Measurements from ENCODE around the gene PRKCB. TPM values are rescaled to one million over a fixed set of nuclear protein-coding genes. Genes with fewer than 3 reads are reported as not detected.

The PRKCB gene
- total RNA-seq, 2 donors from 2014 or later: 2.9 to 28.6 TPM

DNA sequence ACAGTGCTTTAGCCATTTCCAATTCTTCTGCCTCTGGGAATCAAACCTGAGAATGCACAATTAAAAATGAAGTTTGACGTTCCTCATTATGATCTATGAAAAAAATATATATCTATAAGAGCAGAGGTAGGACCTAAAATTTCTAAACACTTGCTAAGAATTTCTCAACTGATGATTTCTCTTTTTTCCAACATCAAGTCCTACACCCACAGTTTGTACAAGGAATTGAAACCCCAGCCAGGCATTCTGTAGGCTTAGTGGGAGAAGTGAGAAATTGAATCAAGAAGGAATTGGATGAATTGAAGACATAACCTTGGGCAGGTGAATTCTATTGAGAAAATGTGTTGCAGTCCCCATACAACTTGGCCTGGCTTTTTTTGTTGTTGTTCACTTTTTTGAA lies 423.0 kb downstream of the PRKCB start:
- Histone ChIP-seq H3K4me3 (no peak overlapping the region), H3K36me3 (no peaks in the 10 kb centered on the region), H3K4me1 (replicated peaks) (no peaks in the 10 kb centered on the region), H3K9me3 (no peaks in the 10 kb centered on the region), H3K27me3 (replicated peaks; ENCODE audit: insufficient read depth) (peaks cover 4% of the 10 kb centered on the region), H3K27ac (no peak overlapping the region)
- no peak for TF ChIP-seq POLR2AphosphoS5 (IDR thresholded peaks at IDR 0.05)
- WGBS: 80% methylated on average over 1 of the region's 1 CpG
- intact Hi-C loops (cut with DNase I): loop anchor here (10.0 kb wide), 1 partner anchor 214 kb away; no protein-coding TSS in a partner anchor
- DNase-seq (ENCODE audit: low spot score): no peak

DNA sequence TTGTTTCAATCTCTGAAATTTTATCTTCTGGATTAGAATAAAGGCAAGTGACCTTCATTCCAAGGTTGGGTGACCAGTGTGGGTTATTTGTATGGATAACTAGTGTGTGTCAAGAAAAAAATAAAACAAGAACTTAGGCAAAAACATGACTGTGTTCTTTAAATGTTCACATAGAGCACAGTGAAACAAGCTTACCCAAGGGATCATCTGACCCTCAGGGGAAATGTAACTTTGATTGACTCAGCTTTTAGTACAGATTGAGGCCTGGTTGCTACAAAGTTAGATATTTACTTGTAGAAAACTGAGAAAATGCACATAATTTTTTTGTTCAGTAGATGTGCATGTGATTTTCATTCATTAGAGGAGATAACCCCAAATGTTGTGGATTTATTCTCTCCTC lies 427.0 kb downstream of the PRKCB start:
- no peak for DNase-seq (ENCODE audit: low spot score)
- intact Hi-C loops (cut with DNase I): no loop called here
- no peak overlapping the region for H3K4me3 ChIP-seq
- no peaks in the 10 kb centered on the region for H3K36me3 ChIP-seq
- no peak overlapping the region for H3K27ac ChIP-seq
- peaks cover 3% of the 10 kb centered on the region for H3K27me3 ChIP-seq (replicated peaks; ENCODE audit: insufficient read depth)
- no peaks in the 10 kb centered on the region for H3K9me3 ChIP-seq
- no peaks in the 10 kb centered on the region for H3K4me1 ChIP-seq (replicated peaks)
- TF ChIP-seq POLR2AphosphoS5 (IDR thresholded peaks at IDR 0.05): no peak
- TF ChIP-seq, protein P1, sequence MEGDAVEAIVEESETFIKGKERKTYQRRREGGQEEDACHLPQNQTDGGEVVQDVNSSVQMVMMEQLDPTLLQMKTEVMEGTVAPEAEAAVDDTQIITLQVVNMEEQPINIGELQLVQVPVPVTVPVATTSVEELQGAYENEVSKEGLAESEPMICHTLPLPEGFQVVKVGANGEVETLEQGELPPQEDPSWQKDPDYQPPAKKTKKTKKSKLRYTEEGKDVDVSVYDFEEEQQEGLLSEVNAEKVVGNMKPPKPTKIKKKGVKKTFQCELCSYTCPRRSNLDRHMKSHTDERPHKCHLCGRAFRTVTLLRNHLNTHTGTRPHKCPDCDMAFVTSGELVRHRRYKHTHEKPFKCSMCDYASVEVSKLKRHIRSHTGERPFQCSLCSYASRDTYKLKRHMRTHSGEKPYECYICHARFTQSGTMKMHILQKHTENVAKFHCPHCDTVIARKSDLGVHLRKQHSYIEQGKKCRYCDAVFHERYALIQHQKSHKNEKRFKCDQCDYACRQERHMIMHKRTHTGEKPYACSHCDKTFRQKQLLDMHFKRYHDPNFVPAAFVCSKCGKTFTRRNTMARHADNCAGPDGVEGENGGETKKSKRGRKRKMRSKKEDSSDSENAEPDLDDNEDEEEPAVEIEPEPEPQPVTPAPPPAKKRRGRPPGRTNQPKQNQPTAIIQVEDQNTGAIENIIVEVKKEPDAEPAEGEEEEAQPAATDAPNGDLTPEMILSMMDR (IDR thresholded peaks at IDR 0.05): no peak

Small RNAs within 50 kb of the gene (microRNA-seq; reads per million reads assigned to microRNA genes)
- gene MIR1273H: not detected

Small RNAs within 50 kb of the gene (small RNA-seq; reads per million reads assigned to genes)
- gene MIR1273H: 0 to 0.30 reads per million in 2 donors

Other genes with a start within 250 kb of the PRKCB start
- gene NDUFAB1, start 239.7 kb upstream of the PRKCB start, total RNA-seq: 100 to 1,000 TPM in 1 of 2 donors, 10 to 100 TPM in 1; 82.3 to 129 TPM
- 10 to 100 TPM; 10.8 to 15.6 TPM for gene PALB2, start 194.7 kb upstream of the PRKCB start, total RNA-seq
- gene DCTN5, start 194.5 kb upstream of the PRKCB start, total RNA-seq: 10 to 100 TPM; 38.8 to 63.6 TPM
- gene PLK1, start 157.1 kb upstream of the PRKCB start, total RNA-seq: 1 to 10 TPM; 2.6 to 8.7 TPM
- 1 to 10 TPM; 2.9 to 6.0 TPM for gene ERN2, start 122.8 kb upstream of the PRKCB start, total RNA-seq
- gene CHP2, start 81.0 kb upstream of the PRKCB start, total RNA-seq: 1 to 10 TPM; 1.9 to 3.7 TPM